ENCODE results near the gene SLC5A10.

SLC5A10 gene

GRCh38 chr17:19004421-19005136, 52.6 kb downstream of the SLC5A10 start, which contains the start of gene FAM83G:
FAM83G (minus strand) TSS chr17:19004764; CDS start chr17:19004041, 723 bp downstream.
- peak; percentile 95 for DNase-seq

DNA sequence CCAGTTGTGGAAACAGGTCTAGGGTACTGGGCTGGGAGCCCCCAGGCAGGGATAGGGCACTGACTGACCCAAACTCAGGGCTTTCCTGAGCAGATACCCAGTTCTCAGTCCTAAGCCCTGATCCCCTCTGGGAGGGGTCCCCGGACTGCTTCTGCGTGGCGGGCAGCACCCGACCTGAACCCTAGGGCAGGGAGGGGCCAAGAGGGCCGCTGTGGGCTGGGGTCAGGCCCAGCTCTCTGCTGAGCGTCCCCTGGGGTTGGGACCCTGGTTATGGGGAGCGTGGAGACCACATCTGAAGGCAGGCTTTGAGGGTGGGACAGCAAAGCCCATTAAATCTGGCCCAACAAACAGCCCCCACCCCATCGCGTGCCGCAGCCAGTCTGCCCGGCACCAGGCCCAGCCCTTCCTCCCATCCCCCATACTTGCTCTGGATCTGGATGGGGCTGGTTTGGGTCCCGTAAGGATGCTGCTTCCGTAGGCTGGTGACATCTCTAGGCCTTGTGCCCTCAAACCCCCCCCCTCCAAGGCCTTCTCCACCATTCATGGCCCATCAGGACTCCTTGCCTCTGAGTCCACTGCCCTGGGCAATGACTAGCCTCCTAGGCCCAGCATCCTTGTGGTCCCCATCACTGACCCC, 53.3 kb downstream of the SLC5A10 start:
- DNase-seq = no peak

DNA sequence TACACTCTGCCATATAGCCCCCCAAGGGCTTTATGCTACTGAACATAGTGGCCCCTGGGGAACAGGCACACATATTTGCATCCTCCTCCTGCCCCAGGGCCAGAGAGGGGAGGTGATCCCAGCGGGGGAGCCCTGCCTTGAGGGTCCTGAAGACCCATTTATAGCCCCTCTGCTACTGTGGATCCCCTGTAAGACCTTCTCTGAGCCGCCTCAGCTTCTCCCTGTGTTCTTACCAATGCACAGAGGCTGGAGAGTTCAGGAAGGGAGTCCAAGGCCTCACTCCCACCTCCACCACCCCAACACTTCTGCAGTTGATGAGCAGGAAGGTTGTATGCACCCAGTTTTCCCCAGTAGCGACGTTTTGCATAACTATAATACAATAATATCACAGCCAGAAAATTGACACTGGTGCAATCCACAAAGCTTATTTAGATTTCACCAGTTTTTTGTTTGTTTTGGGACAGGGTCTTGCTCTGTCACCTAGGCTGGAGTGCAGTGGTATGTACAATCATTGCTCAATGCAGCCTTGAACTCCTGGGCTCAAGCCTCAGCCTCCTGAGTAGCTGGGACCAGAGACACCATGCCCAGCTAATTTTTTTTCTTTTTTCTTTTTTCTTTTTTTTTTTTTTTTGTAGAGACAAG, 53.9 kb downstream of the SLC5A10 start:
- DNase-seq = no peak

DNA sequence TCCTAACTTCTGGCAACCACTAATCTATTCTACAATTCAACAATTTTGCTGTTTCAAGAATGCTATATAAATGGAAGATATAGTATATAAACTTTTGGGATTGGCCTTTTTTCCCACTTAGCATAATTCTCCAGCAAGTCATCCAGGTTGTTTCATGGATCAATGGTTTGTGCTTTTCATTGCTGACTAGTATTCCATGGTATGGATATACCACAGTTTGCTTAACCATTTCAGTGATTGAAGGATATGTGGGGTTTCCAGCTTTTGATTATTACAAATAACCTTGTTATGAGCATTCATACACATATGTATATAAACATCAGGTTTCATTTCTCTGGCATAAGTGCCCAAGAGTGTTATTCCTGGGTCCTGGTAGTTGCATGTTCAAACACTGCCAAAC, 54.7 kb downstream of the SLC5A10 start:
- no peak for DNase-seq

DNA sequence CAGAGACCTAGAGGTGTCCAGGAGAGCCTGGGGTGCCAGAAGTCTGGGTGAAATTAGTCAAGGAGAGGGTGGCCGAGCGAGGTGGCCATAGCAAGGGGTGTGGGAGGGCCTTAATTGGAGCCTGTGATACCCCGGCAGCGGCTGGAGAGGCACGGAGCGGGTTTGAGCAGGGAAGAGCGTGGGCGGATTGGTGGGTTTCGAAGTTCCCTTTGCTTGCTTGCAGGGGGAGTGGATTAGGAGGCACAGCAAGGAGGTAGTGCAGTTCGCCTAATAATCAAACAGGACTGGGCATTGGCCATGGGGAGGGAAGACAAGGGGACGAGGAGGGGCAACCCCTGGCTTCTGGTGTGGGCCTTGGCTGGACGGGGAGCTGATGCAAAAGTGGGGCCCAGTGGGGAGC, 58.0 kb downstream of the SLC5A10 start:
- no peak for DNase-seq

GRCh38 chr17:19010729-19011505, 59.0 kb downstream of the SLC5A10 start:
- no peak for DNase-seq

GRCh38 chr17:19011581-19011980, 59.6 kb downstream of the SLC5A10 start:
- DNase-seq = no peak

DNA sequence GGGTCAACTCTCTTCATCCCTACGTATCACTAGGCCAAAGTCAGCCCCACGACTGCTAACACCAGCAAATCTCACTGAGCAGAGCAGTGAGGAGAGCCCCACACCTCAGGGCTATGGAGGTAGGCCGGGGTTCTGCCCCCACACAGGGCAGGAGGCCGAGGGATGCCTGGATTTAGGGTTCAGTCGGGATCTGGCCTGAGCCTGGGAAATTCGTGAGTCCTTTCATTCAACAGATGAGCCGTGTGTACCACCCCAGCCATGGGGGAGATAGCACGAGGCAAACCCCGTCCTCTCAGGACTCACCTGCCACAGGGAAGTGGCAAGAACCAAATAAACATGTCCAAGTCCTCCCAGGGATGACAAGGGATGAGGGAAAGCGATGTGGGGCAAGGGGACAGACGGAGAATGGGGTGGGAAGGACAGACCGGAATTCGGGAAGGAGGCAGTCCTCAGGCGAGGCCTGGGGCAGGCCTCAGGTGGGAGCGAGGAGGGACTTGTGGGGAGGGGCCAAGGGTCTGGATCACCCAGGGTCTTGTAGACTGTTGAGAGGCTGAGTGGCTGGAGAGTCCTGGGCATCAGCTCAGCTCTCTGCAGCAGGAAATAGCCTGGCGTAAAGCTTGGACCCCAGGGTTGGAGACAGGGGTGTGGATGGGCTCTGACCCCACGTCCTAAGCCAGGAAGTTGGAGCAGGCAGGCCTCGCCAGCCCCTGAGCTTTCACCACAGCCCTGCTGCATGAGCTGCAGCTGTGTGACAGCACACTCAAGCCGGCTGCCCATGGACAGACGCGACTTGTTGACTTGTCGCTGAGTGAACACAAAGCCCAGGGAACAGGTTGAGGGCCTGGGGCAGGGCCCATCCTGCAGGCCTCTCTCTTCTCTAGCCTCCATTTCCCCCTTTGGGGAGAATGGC, 60.5 kb downstream of the SLC5A10 start:
- no peak for DNase-seq

GRCh38 chr17:19013226-19013625, 61.3 kb downstream of the SLC5A10 start:
- DNase-seq = no peak

DNA sequence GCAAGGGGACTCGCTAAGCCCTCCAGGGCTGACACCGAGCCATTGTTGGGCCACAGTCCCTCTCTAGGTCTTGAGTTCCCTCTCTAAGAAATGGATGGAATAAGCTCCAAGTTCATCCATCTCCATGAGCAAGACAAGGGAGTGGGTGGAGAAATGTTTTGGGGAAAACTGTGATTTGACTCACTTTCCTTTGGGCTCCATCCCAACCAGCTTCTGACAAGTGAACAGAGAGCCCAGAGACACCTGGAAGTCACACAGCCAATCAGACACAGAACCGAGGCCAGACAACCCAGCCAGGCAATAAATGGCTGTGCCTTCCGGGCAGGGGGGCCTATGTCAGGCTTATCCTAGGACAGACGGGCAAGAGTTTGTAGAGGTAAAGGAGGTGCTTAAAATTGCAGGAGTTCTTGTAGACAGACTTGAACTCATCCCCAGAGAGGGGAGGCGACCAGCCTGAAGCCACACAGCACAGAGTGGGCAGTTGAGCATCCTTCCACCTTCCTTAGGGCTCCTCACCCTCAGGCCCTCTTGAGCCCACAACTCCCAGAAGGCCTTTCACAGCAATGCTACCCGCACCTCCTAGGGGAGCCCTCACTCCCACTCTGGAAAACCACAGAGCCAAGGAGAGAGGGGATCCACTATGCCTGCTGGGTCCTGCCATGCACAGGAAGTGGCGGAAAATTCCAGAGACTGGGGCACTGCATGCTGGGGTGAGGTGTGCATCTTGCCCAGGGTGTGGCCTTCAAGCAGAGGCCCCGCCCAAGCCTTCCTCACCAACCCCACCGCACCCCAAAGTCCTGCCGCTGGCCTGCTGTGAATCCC, 62.1 kb downstream of the SLC5A10 start:
- no peak for DNase-seq

DNA sequence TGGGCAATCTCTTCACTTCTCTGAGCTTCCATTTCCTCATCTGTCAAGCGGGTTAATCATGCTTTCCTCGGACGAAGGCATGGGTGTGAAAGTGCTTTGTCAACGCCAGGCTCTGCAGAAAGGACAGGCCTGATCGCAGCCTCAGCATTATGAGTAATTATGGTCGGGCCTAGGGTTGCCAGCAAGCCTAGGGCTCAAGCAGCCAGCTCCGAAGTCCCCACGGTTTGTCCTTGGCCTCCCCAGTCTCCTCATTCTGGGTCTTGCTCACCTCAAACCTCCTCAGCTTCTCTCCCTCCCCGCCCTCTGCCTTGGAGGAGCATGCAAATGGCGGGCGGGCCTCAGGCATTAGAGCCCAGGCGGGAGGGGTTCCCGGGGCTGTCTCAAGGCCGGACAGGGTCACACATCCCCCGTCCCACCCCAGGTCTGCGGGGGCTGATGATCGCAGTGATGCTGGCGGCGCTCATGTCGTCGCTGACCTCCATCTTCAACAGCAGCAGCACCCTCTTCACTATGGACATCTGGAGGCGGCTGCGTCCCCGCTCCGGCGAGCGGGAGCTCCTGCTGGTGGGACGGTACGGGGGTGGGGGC, 62.8 kb downstream of the SLC5A10 start:
- DNase-seq = no peak

- DNase-seq = no peak
Measured at GRCh38 chr17:19015428-19015827, 63.5 kb downstream of the SLC5A10 start.

DNA sequence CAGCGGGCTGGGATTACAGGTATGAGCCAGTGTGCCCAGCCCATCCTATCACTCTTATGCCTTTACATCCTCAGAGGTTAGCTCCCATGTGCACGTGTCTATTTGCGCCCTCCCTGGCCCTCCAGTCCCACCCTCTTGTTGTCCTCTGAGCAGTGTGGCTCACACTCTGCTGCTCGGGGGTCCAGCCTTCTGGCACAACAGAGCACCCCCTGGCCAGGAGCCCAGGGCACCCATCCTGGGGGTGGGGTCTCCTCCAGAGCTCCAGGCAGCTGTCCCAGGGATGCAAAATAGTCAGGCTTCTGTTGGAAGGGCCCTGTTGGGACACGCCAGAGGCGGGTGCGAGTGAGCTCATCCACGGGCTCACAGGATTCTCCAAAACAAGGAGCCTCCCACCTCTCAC, 64.3 kb downstream of the SLC5A10 start:
- DNase-seq = no peak

DNA sequence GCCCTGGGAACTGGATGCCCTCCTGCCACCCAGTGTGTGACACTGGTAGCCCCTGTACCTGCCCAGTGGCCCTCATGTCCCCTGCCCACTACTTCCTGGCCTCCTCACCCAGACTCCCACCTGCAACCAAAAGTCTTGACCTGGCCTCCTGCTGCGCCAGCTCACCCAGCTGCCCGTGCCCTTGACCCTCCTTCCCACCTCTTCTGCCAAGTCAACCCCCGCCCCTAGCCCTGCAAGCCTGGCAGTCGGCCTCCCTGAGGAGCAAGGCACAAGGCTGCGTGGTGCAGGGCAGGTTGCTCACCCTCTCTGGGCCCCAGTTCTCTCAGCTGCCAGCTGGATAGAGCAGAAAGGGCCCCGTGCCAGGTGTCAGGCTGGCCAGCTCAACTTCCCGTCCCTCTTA, 64.9 kb downstream of the SLC5A10 start:
- no peak for DNase-seq

- DNase-seq = no peak
Measured at GRCh38 chr17:19017401-19017800, 65.4 kb downstream of the SLC5A10 start.

DNA sequence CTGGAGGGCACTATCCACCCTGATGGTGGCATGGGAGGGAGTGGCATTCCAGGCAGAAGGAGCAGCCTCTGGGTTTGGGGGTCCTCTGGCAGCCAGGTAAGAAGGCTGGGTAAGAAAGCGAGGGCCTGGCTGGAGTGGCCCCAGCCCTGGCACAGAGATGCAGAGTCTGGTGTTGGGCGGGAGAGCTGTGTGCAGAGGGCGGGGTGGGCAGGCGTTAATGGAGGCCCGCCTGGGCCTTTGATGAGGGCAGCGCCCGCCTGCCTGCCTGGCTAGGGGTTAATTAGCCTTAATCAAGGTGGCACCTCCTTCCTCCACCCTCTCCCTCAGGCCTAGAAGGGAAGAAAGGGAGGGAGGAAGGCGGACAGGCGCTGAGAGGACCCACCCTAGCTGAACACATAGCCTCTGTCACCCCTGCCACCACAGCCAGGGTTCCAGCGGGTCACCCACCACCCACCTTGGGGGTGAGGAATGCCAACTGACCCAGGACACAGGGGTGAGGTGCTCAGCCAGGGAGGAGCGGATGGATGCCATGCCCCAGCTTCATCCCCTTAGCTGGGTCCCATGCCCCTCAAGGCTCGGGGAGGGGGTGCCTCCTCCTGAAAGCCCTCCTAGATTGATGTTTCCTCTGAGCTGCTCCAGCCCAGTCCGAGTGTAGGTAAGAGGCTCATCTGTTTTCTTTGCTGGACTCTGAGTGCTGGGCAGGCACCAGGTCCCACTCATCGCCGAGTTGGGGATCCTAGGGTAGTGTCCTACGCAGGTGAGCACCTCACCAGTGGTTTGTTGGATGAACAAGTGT, 66.0 kb downstream of the SLC5A10 start:
- DNase-seq = no peak

- DNase-seq = no peak
Measured at GRCh38 chr17:19018600-19018950, 66.6 kb downstream of the SLC5A10 start.

- no peak for DNase-seq
Measured at GRCh38 chr17:19019041-19019941, 67.3 kb downstream of the SLC5A10 start.

GRCh38 chr17:19020016-19020415, 68.1 kb downstream of the SLC5A10 start:
- no peak for DNase-seq

Measured in stimulated activated CD4-positive, alpha-beta T cell treated with anti-CD3 and anti-CD28 coated beads, Interleukin-15, amount 100 ng/mL, for 24 hours (primary cell).